GM19438 (cell line): ENCODE data around the gene MAPRE3.

Experiments
- ATAC-seq: cut with Tn5 transposase; IDR thresholded peaks from one replicate; pipeline ENCODE4 v1.9.1; 2021; ENCODE audit warnings: low read depth; ENCODE audit not compliant: unreplicated experiment

MAPRE3 gene

GRCh38 chr2:27038012-27038411 is 67.6 kb downstream of the MAPRE3 start:
- ATAC-seq: no peak

- no peak for ATAC-seq
These were observed 68.3 kb downstream of the MAPRE3 start for GRCh38 chr2:27038631-27039339.

DNA sequence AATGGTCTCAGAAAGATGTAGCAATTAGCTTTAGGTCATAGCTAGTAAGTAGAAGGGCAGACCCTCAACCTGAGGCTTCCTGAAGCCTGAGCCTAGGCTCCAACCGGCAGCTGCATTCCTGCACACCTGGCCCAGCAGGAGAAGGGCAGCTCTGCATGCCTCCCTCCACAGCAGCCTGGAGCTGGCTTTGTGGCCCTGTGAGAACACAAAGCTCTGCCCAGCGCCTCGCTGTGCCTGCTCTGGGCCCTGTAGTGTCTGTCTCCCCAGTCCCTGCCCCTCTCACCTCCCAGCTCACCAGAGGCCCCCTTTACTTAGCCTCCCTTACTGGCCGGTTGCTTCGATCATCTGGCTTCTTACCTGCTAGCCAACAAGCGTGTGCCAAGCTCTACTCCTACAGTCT is 69.0 kb downstream of the MAPRE3 start:
- ATAC-seq: no peak

DNA sequence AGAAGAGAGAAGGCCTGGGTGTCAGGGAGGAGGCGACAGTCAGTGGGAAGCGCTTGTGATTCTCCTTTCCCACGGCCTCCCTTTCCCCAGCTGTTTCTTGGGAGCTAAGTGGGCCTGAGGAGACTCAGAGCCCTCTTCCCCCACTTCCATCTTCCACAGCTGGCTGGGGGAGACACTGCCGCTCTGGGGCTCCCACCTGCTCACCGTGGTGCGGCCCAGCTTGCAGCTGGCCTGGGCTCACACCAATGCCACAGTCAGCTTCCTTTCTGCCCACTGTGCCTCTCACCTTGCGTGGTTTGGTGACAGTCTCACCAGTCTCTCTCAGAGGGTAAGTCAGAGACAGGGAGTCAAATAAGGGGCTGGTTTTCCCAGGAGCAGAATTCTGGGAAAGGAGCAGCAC is 69.4 kb downstream of the MAPRE3 start:
- ATAC-seq: no peak

GRCh38 chr2:27040282-27040681 is 69.8 kb downstream of the MAPRE3 start:
- no peak for ATAC-seq

- ATAC-seq: no peak
These were observed 71.3 kb downstream of the MAPRE3 start for GRCh38 chr2:27041752-27042151.

GRCh38 chr2:27042159-27042661 is 71.8 kb downstream of the MAPRE3 start:
- ATAC-seq: peak; percentile 79

DNA sequence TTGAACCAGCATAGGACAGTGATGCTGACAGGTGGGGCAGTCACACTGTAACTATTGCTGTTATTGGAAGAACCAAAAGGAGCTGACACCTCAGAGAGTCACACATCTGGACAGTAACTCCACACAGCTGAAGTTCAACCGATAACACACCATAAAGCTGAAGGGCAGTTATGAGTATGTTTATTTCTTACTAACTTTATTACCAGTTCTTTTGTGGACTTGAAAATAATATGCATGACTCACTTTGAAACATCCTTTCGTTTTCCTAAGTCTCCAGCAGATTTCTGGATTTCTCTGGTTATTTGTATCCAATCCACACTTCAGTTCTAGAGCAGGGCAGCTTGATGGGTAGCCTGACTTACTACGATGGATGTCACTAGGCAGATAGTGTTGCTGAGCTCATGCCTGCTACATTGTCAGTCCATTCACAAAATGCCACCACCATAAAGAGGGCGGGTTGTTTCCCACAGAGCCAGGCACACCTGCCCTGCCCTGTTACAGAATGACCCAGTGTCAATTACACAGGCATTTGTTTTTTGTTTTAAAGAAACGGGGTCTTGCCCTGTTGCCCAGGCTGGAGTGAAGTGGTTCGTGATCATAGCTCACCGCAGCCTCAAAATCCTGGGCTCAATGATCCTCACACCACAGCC is 72.7 kb downstream of the MAPRE3 start:
- no peak for ATAC-seq

DNA sequence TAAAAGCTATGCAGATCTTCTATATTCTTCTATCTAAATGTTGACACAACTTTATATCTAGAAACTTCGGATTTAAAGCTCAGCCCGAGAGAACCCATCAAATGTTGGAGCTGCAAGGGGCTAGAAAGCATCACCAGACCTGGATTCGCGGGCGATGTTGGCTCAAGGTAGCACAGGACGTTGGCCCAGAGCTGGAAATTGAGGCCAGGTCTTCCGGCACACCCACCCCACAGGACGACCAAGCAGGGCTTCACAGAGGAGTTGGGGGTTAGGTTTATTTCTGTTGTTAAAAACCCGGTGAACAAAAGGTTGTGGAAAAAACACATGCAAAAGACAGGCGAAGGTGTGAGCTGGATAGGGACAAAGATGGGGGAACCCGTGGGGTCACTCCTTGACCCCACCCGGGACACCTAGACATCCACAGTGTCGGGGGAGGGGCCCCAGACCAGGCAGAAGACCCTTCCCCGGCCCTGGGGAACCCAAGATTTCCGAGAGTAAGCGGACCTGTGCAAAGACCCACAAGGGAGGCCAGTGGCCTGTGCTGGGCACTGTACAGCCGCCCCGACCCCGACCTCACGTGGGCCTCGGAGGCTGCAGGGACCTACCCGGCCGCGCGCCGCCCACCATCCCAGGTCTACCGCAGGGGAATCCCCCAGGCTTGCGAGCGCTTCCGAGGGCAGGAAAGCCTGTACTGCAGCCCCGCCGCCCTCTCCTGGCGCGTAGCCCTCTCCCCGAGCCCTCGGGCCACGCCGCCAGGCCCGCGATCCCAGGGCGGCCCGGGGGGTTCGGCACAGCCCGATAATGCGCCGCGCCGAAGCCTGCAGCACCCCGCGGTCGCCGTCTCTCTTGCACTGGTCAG is 79.2 kb downstream of the MAPRE3 start:
- ATAC-seq: peak; percentile 31

- ATAC-seq: peak; percentile 48
These were observed 80.0 kb downstream of the MAPRE3 start for GRCh38 chr2:27050281-27050995.

DNA sequence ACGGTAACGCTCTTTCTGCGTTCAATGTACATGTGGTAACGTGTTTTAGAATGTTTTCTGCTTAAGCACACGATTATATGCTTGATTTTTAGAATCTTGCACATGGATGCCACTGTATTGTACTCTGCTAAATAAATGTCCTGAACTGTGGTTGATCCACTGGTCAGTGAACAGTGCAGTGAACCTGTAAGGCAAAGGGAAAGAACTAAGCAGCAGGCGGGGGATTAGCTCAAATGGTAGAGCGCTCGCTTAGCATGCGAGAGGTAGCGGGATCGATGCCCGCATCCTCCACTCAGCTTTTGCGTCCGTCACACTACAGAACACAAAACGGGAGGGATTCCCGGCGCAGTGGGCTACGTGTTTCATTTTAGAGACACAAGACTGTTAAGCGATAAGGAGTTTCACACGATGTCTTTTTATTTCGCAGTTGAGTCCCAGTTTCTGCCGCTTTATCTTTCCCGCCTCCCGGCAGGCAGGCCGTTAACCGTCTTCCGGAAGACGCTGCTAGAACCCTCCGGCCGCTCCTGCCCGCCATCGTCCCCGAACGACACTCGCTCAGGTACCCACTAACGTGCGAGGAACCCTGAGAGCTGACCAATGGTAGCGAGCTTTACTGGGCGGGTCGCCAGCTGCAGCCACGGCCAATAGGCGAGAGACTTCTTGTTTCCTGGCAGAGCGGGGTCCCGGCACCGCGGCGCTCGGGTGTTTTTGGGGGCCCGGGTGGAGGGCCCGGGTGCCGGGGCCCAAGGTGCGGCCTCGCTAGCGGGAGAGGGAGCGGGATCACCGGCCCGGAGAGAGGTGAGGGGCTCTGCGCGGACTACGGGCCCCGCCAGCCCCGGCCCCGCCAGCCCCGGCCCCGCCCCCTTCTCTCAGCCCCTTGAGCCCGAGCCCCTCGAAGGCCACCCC is 80.8 kb downstream of the MAPRE3 start, which contains the start of gene AGBL5:
TSS of gene AGBL5 (plus strand) at position 673 of the 906 bp plus-strand sequence. CDS start 1,291 bp downstream, outside the sequence.
- peak; percentile 58 for ATAC-seq

GRCh38 chr2:27051902-27052645 is 81.6 kb downstream of the MAPRE3 start:
- no peak for ATAC-seq

DNA sequence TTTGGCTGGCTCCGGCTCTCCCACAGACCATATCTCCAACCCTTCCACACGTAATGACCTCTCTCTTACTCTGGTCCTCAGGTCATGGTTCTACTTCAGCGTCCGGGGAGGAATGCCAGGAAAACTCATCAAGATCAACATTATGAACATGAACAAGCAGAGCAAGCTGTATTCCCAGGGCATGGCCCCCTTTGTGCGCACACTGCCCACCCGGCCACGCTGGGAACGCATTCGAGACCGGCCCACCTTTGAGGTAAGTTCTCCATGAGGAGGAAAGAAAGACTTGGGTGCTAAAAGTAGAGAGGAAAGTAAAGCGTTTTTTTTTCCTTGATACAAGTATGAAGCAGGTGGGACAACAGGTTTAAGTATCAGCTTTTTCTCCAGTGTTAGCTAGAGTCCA is 82.9 kb downstream of the MAPRE3 start:
- no peak for ATAC-seq

GRCh38 chr2:27053776-27054175 is 83.3 kb downstream of the MAPRE3 start:
- ATAC-seq: no peak

- no peak for ATAC-seq
These were observed 84.3 kb downstream of the MAPRE3 start for GRCh38 chr2:27054721-27055120.

- ATAC-seq: no peak
These were observed 86.7 kb downstream of the MAPRE3 start for GRCh38 chr2:27057184-27057583.

GRCh38 chr2:27058210-27058609 is 87.8 kb downstream of the MAPRE3 start:
- ATAC-seq: no peak

DNA sequence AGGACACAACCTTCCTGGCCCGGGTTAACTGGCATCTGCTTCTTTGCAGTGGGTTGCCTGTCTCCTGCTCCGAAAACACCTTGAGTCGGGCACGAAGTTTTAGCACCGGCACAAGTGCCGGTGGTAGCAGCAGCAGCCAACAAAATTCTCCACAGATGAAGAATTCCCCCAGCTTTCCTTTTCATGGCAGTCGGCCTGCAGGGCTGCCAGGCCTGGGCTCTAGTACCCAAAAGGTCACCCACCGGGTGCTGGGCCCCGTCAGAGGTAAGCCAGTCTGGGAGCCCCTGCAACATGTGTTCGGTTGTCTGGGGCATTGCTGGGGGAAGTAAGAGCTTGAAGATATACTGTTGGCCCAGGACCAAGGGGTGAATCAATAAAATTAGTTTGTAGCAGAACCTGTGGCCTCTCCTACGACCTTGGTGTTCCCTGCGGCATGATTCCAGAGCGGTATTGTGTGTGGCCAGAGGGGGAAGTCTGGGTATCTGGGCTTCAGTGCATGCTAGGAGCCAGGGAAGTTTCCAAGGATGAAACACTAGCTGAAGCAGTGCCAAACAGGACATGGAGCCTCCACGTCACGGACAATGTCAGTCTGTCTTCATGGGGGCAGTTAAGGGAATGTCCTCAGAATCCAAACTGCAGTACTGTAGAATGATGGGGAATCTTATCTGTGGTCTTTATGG is 88.8 kb downstream of the MAPRE3 start:
- ATAC-seq: no peak
